MCF 10A (cell line): ENCODE data around the gene DHRS9. TPM values are rescaled to one million over a fixed set of nuclear protein-coding genes. Genes with fewer than 3 reads are reported as not detected.

Source experiments
- BruUV-seq: library from RNA; stranded (reverse); fragments of 400-500 nt; replicated peaks from 2 replicates; lab custom pipeline; 2021; lab: Mats Ljungman, UMichigan
- CTCF ChIA-PET: fragments of 300-600 bp; sonication (Branson Sonifier 250); formaldehyde crosslinking; extraction: SDS; loops from one replicate; lab custom pipeline; 2021; ENCODE audit warnings: antibody characterized with exemption, inconsistent platforms; lab: Yijun Ruan, JAX
- POLR2A ChIA-PET: fragments of 300-600, 350-650 bp; sonication (Branson Sonifier 250); formaldehyde crosslinking; extraction: SDS; loops from one replicate; lab custom pipeline; 2020; ENCODE audit warnings: antibody characterized with exemption, inconsistent platforms; lab: Yijun Ruan, JAX
- DNase-seq: peaks from one replicate; pipeline ENCODE4 v3.0.0-alpha.2; 2018; ENCODE audit not compliant: unreplicated experiment
- H3K27ac Mint-ChIP-seq: one replicate; pipeline ENCODE4 v1.8.0; 2022; ENCODE audit warnings: mild to moderate bottlenecking, low read depth, mixed read lengths; ENCODE audit not compliant: unreplicated experiment
- H3K27me3 Mint-ChIP-seq: one replicate; pipeline ENCODE4 v1.8.0; 2022; ENCODE audit warnings: mixed read lengths; ENCODE audit not compliant: insufficient read depth, unreplicated experiment
- H3K36me3 Mint-ChIP-seq: one replicate; pipeline ENCODE4 v1.8.0; 2022; ENCODE audit warnings: mild to moderate bottlenecking, moderate library complexity, mixed read lengths; ENCODE audit not compliant: insufficient read depth, unreplicated experiment
- H3K4me1 Mint-ChIP-seq: one replicate; pipeline ENCODE4 v1.8.0; 2022; ENCODE audit warnings: mixed read lengths; ENCODE audit not compliant: insufficient read depth, unreplicated experiment
- H3K4me3 Mint-ChIP-seq: one replicate; pipeline ENCODE4 v1.8.0; 2022; ENCODE audit warnings: mild to moderate bottlenecking, moderate library complexity, mixed read lengths; ENCODE audit not compliant: unreplicated experiment
- H3K9me3 Mint-ChIP-seq: one replicate; pipeline ENCODE4 v1.8.0; 2022; ENCODE audit warnings: mixed read lengths; ENCODE audit not compliant: unreplicated experiment
- CTCF ChIP-seq: fragments of 200-600 bp; IDR thresholded peaks from one replicate; pipeline ENCODE4 v1.8.0; 2022; ENCODE audit warnings: antibody characterized with exemption, mild to moderate bottlenecking; ENCODE audit not compliant: unreplicated experiment
- intact Hi-C: fragments of 100-400 bp; cut with micrococcal nuclease; formaldehyde crosslinking; loops from 2 replicates; pipeline ENCODE4 v1.14.1; 2022
- total RNA-seq: library from RNA; stranded (reverse); gene quantifications from 2 replicates; pipeline ENCODE4 v1.2.3, GENCODE V29; 2022

Gene DHRS9
- total RNA-seq, 1 experiment from 2014 or later, result 0.21 TPM

DNA sequence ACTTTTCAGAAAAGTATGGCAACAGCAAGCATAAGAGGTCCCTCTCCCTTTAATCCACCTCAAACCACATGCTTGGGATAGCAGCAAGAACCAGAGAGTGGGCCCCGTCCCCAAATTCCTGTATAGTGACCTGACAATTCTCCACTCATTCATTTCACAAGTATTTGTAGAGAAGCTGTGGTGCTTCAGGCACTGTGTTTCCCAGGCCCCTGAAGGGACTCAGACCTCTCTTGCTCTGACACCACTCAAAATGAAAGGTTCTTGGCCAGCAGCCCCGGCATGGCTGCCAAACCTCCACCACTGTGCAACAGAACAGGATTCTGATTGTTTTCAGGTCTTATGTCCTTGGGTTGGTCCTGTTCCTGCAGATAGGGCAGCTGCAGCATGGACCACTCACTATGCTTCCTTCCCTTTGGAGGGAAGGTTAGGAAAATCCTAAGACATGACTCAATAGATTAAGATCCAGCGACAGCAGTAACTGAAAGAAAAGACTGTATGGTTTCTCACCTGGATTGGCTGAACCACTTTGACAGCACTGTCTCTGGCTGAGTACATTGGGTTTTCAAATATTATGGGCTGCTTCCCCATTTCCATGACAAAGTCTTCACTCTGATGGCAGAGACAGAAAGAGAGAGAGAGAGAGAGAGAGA is 67.6 kb downstream of the DHRS9 start:
- DNase-seq, result no peak
- Mint-ChIP-seq H3K4me3 (no peak overlapping the region), H3K27ac (no peak overlapping the region), H3K27me3 (no peaks in the 10 kb centered on the region), H3K4me1 (peaks cover 6% of the 10 kb centered on the region), H3K9me3 (no peaks in the 10 kb centered on the region), H3K36me3 (no peaks in the 10 kb centered on the region)
- no peak for TF ChIP-seq CTCF
- intact Hi-C loops, result no loop called here
- ChIA-PET POLR2A (interaction anchor here (0.6 kb wide), 1 partner anchor 172 kb away, joined by 3 read pairs; no protein-coding TSS in a partner anchor), CTCF (interaction anchor here (0.8 kb wide), 1 partner anchor 22 kb away, joined by 3 read pairs; no protein-coding TSS in a partner anchor)
- no TSS peak for BruUV-seq

GRCh38 chr2:169137924-169138323 is 68.6 kb downstream of the DHRS9 start:
- Mint-ChIP-seq H3K9me3 (no peaks in the 10 kb centered on the region), H3K27me3 (no peaks in the 10 kb centered on the region), H3K4me1 (peaks cover 6% of the 10 kb centered on the region), H3K36me3 (no peaks in the 10 kb centered on the region), H3K27ac (no peak overlapping the region), H3K4me3 (no peak overlapping the region)
- no peak for TF ChIP-seq CTCF
- no TSS peak for BruUV-seq
- ChIA-PET CTCF (interaction anchor here (0.7 to 7.0 kb wide), 5 partner anchors 24 to 189 kb away, joined by 3 to 75 read pairs (median 4); no protein-coding TSS in a partner anchor), POLR2A (no interaction called here)
- DNase-seq, result peak; percentile 25
- intact Hi-C loops, result no loop called here

DNA sequence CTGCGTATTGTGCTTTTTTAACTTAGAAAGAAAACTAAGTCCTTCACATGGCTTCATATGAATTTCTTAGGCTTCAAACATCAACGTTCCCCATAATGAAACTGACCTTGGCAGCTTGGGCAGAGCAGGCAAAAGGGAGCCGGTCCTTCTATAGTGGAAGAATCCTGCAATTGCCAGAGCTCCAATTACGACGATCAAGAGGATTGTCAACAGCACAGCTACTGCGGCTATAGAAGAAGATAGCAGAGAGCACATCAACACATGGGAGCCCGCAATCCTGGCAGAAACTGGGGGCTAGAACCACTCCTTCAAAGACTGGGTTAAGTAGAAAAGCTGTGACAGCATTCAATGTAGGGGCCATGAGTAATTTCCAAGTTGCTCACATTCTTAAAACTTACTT is 69.8 kb downstream of the DHRS9 start:
- intact Hi-C loops, result no loop called here
- H3K4me3 Mint-ChIP-seq, result no peak overlapping the region
- CTCF ChIA-PET, result interaction anchor here (0.6 to 7.0 kb wide), 13 partner anchors 9 to 626 kb away, joined by 3 to 75 read pairs (median 4); no protein-coding TSS in a partner anchor
- no TSS peak for BruUV-seq
- H3K9me3 Mint-ChIP-seq, result no peaks in the 10 kb centered on the region
- TF ChIP-seq CTCF, result no peak
- H3K36me3 Mint-ChIP-seq, result no peaks in the 10 kb centered on the region
- H3K4me1 Mint-ChIP-seq, result peaks cover 6% of the 10 kb centered on the region
- H3K27ac Mint-ChIP-seq, result no peak overlapping the region
- no peaks in the 10 kb centered on the region for H3K27me3 Mint-ChIP-seq
- POLR2A ChIA-PET, result no interaction called here
- DNase-seq, result no peak

- ChIA-PET POLR2A (interaction anchor here (0.6 to 0.7 kb wide), 2 partner anchors 81 to 227 kb away, joined by 3 read pairs; no protein-coding TSS in a partner anchor), CTCF (interaction anchor here (0.6 to 7.0 kb wide), 18 partner anchors 8 to 255 kb away, joined by 3 to 75 read pairs (median 6); no protein-coding TSS in a partner anchor)
- Mint-ChIP-seq H3K36me3 (no peaks in the 10 kb centered on the region), H3K9me3 (no peaks in the 10 kb centered on the region), H3K4me1 (peaks cover 6% of the 10 kb centered on the region), H3K27me3 (no peaks in the 10 kb centered on the region), H3K4me3 (no peak overlapping the region), H3K27ac (no peak overlapping the region)
- BruUV-seq, result no TSS peak
- TF ChIP-seq CTCF, result no peak
- intact Hi-C loops, result no loop called here
- no peak for DNase-seq
Observed at GRCh38 chr2:169139993-169140767, 70.8 kb downstream of the DHRS9 start.
